Measurements from ENCODE around the gene NPM3.

The NPM3 gene

DNA sequence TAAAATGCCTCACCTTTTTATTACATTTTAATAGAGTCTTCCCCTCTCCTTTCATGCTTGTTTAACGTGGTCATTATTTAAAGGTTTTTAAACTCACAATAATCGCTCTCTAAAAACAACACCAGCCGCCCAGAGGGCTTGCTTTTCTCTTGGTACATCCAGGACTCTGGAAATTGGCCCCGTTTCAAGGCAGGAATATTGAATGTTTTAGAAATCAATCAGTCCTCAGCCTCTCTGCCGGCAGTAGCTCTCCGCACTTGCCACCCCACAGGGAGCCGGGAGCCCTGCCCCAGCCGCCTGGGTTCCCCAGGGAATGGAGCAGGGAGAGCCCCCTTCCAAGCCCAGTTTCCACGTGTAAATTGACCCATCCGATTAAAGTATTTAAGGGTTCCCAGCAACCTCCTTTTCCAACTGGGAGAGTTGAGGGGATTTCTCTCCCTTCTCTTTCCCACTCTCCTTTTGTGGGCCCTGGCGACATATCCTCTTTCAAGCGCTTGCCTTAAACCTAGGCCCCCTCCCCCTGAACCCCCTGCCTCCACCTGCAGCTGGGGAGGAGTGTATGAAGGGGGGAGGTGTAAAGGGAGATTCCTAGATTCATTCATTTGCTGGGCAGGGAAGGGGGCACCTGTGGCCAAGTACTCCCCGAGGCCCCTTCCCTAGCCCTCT lies 9.2 kb downstream of the NPM3 start:
- no peak for DNase-seq

DNA sequence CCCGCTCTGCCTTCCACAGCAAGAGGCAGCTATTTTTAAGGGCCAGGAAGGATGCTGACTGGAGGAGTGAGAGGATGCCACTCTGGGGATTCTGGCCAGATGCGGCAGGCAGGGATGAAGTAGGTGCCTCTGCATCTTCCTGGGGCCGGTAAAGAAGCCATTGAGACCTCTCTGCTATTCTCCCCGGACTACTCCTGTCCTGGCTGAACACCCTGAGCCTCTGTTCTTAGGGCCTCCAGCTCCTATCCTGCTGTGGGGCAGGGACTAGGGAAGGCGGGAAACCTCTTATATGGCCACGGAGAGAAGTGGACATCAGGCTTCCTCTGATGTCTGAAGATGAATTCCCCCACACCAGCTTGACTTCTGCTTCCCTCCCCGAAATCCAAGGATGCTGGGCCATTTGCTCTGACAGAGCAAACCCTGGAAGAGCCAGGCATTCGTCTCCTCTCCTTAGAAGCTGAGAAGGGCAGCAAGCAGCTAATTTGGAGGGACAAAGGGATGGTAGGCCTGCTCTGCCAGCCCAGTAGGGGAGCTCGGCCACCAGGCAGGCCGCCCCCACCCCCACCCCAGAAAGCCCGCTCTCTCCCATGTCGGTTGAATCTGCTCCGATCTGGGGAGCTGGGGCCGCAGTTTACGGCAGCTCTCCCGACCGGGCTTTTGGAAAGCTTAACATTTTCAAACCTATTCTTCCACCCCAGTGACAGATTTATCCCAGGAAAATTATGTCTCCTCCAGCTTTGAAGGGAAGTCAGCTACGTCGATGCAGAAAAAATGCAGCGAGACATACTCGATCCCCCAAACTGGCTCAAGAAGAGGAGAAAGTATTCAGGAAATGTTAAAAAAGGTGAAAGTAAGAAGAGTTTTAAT lies 10.1 kb downstream of the NPM3 start:
- no peak for DNase-seq

DNA sequence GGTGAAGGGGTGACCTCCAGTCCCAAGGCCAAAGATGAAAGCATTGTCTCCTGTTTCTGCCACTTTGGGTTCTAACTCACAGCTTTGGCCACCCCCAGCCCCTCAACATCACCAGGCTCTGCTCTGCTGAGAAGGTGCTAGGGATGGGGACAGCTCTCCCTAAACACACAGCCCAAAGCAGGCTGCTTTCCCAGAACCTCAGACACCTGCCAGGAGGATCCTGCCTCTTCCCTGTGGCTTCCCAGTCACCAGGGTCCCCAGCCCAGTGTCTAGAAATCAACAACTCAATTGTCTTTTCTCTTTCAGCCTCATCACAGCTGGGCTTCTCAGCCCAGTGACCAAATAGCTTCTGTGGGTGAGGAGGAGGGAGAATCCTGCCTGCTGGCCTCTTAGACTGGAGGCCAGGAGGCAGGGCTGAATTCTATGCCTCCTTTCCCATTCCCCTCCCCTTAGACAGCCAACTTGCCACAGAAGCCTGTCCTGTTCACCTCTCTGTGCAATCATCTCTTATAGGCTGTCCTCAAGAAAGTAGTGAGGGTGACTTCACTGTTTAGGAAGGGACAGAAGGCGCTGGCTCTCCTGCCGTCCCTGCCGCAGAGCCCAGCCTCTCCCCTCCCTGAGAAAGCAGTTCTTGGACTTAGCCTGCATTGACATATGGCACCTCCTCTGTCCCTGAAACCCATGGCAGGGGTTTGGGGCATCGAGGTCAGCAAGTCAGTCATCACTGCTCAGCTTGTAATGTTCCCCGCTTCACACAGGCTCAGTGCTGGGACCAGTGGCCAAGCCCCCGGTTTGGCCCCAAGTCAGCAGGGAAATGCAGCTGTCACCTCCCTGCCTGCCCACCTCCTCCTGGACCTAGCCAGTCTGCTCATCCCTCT lies 11.0 kb downstream of the NPM3 start:
- DNase-seq, result no peak

DNA sequence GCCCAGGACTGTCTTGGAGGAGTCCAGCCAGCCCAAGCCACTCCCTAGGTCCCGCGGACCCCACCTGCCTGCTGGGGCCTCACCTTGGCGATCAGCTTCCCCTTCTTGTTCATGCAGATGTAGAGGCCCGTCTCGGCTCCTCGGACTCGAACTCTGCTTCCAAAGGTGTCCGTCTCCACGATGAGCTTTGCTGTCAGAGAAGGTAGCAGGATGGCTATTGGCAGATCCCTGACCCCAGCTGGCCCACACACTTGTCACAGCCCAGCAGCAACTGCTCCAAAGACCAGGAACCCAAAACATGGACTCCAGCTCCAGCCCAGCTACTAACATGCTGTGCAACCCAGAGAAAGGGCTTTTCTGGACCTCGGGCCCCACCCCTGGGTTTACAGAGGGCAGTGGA lies 11.9 kb downstream of the NPM3 start:
- DNase-seq, result no peak

- DNase-seq, result no peak
These were observed 12.7 kb downstream of the NPM3 start for GRCh38 chr10:101770331-101771215.

DNA sequence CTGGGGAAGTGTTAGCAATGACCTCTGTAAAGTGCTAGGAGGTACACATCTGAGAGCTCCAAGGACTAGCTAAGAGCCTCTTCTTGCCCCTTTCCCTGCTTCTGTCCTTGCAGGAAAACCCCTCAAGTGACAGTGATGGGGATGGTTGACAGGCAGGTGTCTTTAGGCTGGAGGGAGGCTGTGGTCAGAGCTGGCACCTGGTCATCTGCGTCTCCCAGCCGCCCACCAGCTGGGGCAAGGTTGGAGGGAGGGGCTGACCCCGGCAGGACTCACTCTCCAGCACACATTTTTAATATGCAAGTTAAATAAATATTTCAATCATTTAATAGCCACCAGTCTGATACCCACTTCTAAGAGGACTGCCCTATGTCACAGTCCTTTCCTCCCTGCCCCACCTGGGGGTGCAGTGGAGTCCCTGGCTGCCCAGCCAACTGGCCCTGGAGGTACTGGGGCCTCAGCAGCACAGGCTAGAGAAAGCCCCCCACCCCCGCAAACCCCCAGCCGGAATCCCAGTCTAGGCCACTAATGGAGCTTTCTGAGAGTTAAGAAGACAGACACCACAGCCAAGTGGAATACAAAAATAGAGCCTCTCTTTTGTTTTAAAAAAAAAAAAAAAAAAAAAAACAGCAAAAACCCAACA lies 13.6 kb downstream of the NPM3 start:
- DNase-seq, result no peak

GRCh38 chr10:101768791-101769170 lies 14.5 kb downstream of the NPM3 start:
- no peak for DNase-seq

DNA sequence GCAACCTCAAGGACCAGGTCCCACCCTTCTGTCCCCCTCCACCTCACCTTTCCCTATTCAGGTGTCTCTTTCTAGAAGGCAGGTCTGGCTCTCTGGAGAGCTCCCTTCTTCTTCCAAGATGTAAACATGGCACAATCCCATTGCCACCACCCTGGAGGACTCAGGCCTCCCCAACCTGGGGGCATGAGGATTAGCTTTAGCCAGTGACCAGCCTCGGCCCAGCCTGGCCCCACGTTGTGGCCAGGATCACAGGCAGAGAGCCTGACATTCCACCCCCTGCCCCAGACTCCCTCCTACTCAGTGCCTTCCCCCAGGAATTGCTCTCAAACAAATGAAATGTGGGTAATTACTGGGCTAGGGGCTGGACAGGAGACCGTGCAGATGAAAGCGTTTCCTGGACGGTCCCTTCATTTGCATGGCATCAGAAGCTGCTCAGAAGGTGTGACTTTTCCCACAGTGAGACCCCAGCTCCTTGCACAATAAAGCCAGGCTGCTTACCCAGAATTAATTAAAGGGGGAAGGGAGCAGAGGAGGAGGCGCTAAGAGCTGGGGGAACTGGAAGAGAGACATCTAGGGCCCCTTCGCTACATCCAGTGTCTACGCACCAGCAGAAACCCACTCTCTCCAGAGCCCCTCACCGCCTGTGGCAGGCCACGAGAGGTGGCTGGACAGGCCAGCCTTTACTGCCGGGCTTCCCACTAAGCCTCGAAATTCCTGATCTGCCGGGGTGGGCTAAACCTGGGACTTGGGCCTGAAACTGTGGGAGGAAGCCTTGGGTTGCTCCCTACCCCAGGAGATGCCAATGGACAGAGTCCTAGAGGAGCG lies 15.1 kb downstream of the NPM3 start:
- DNase-seq, result no peak

DNA sequence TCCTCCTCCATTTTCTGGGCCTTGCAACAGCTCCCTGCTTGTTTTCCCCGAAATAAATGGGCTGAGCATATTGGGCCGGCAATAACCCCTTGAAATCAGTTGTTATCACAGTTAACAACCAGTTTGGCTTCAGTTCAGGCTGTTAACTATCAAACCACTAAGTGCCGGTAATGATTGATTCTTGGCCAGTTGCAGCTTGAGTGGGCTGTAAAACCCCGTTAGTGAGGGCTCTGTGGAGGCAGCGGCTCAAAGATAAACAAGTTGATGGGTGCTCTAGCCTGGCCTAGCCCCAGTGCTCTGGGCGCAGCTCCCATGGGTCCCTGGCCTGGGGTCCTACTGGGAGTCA lies 15.7 kb downstream of the NPM3 start:
- DNase-seq, result no peak

- DNase-seq, result no peak
These were observed 16.3 kb downstream of the NPM3 start for GRCh38 chr10:101766753-101767599.

GRCh38 chr10:101766306-101766705 lies 16.9 kb downstream of the NPM3 start:
- no peak for DNase-seq

DNA sequence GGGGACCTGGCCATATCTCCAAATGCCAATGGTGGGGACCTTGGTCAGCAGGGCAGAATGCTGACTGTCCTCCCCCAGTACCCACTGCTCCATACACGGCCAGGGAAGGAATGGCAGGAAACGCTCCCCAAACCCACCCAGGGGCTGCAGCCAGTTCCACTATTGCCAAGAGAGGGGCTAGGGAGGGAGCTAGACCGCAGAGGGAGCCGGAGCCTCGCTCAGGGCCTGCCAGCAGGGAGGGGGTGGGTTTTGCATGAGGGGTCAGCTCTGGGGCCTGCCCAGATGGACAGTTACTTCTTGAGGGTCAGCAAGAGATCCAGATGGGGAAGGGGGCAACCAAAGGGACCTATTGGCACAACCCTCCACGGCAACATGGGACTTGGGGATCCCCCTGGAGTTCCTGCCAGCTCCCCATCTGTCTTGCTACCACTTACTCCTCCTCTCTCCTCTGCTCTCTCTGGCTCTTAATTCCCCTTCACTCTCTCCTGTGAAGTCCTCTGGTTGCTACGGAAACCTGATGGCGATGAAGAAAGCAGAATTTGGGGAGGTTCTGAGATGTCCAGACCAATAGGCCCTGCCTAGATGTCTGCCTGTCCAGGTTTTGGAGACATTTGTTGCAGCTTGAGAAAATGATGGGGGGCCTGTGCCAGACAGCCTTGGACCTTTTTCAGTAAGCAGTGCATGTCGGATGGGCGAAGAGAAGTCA lies 20.0 kb downstream of the NPM3 start:
- no peak for DNase-seq

DNA sequence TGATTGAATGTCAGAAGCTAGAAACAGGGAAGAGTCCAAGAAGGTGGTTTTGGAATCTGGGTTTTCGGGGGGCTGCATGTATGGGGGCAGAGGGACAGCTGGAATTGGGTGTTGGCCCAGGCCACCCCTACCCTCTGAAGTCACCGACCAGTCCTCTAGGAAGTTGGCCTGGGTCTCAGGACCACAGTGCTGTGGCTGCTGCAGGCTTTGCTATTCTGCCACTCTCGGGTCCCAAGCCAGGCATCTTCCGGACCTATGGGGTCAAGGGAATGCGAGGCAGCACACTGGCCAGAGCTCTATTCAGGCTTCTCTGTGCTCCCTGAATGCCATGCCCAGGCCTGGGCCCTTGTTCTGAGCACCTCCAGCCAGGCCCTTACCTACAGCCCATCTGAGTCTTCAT lies 20.5 kb downstream of the NPM3 start:
- DNase-seq, result no peak

DNA sequence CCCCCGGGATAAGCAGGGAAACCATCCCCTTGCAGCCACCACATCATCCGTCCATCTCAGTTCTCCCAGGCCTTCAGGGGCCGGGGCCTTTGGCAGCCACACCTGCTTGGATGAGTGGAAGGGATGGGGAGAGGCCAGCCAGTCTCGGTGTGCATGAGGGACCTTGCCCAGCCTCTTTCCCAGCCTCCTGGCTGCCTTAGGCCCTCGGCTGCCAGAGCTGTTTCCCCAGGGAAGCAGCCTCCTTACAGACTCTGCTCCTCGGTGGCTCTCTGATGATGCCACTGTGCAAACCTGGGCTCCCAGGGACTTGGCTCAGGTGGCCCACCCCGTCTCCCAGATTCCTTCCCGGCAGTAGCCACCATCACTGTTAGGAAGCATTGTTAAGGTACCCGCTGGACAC lies 22.0 kb downstream of the NPM3 start:
- DNase-seq, result no peak

- DNase-seq, result no peak
These were observed 22.7 kb downstream of the NPM3 start for GRCh38 chr10:101760510-101760909.

GRCh38 chr10:101759309-101760247 lies 23.7 kb downstream of the NPM3 start:
- no peak for DNase-seq

GRCh38 chr10:101758858-101759257 lies 24.4 kb downstream of the NPM3 start:
- DNase-seq, result no peak

DNA sequence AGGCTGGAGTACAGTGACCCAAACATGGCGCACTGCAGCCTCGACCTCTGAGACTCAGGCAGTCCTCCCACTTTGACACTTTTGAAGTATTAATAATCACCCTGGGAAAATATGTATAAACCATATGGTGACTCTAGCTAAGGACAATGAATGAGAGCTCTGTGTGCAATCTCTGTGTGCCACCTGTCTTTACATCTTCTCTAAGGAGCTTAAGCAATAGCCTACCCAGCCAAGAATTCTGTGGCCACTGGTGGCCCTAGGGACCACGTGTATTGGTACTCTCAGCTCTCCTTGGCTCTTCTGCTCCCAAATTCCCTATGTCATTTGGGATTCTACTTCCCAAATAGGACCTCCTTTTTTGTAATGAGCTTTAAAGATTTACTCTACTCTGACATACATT lies 31.0 kb downstream of the NPM3 start:
- DNase-seq, result no peak
